CD14-positive monocyte (primary cell): ENCODE data around the gene PCDH1. TPM values are rescaled to one million over a fixed set of nuclear protein-coding genes. Genes with fewer than 3 reads are reported as not detected.

Experiments used
- DNase-seq, 3 donors: peaks; one replicate each; pipeline ENCODE4 v3.0.0-alpha.2; 2011 to 2022
- H2AFZ ChIP-seq: 2 replicates; pipeline ENCODE4 v1.6.0; 2012; ENCODE audit warnings: mild to moderate bottlenecking, low read depth, low read length, inconsistent platforms; ENCODE audit not compliant: insufficient read depth, poor library complexity, severe bottlenecking
- H3K27ac ChIP-seq, 2 donors: 1 replicate in 1 of 2; 2 replicates in 1 of 2; pipeline ENCODE4 v1.5.1; 2012 to 2013; ENCODE audit warnings: low read length in 2 of 2, control low read depth in 1 of 2, inconsistent platforms in 1 of 2, low read depth in 1 of 2, mild to moderate bottlenecking in 1 of 2
- H3K27me3 ChIP-seq, 2 donors: one replicate each; pipeline versions ENCODE4 v1.6.0 to v1.6.1; 2011 to 2013; ENCODE audit warnings: low read length in 2 of 2; ENCODE audit not compliant: control insufficient read depth in 2 of 2, insufficient read depth in 2 of 2
- H3K36me3 ChIP-seq, 2 donors: replicated peaks in 1 of 2; 1 replicate in 1 of 2; 2 replicates in 1 of 2; pipeline versions ENCODE4 v1.5.1 to v1.6.1; 2012 to 2013; ENCODE audit warnings: low read length in 2 of 2, control low read depth in 1 of 2, inconsistent platforms in 1 of 2, mild to moderate bottlenecking in 1 of 2; ENCODE audit not compliant: insufficient read depth in 2 of 2, control insufficient read depth in 1 of 2
- H3K4me1 ChIP-seq, 2 donors: 1 replicate in 1 of 2; 2 replicates in 1 of 2; pipeline versions ENCODE4 v1.5.1 to v1.6.1; 2012 to 2013; ENCODE audit warnings: low read length in 2 of 2, control low read depth in 1 of 2, inconsistent platforms in 1 of 2, mild to moderate bottlenecking in 1 of 2, moderate library complexity in 1 of 2; ENCODE audit not compliant: insufficient read depth in 2 of 2, control insufficient read depth in 1 of 2
- H3K4me2 ChIP-seq: replicated peaks from 2 replicates; pipeline ENCODE3; 2012; ENCODE audit warnings: low read length, moderate library complexity, mild to moderate bottlenecking; ENCODE audit not compliant: poor library complexity, severe bottlenecking; ENCODE audit errors: extremely low read depth
- H3K4me3 ChIP-seq, 3 experiments: fragments of 200-600 bp in 1 of 3; sonication (generic) in 1 of 3; replicated peaks in 1 of 3; 1 replicate in 2 of 3; 2 replicates in 1 of 3; pipeline ENCODE4 v1.5.1; 2011 to 2013; ENCODE audit warnings: low read length in 3 of 3, mild to moderate bottlenecking in 3 of 3, control low read depth in 2 of 3, low read depth in 2 of 3, inconsistent platforms in 1 of 3, moderate library complexity in 1 of 3
- H3K79me2 ChIP-seq: 2 replicates; pipeline ENCODE4 v1.6.0; 2012; ENCODE audit warnings: mild to moderate bottlenecking, control low read depth, inconsistent platforms, low read length, moderate library complexity; ENCODE audit not compliant: insufficient read depth
- H3K9ac ChIP-seq: 2 replicates; pipeline ENCODE4 v1.6.0; 2017; ENCODE audit warnings: low read length, mild to moderate bottlenecking; ENCODE audit not compliant: insufficient read depth, poor library complexity, severe bottlenecking
- H3K9me3 ChIP-seq, 2 donors: replicated peaks in 1 of 2; 1 replicate in 1 of 2; 2 replicates in 1 of 2; pipeline versions ENCODE4 v1.5.1 to v1.6.1; 2012 to 2013; ENCODE audit warnings: low read length in 2 of 2, control low read depth in 1 of 2; ENCODE audit not compliant: control insufficient read depth in 1 of 2, insufficient read depth in 1 of 2
- H4K20me1 ChIP-seq: 2 replicates; pipeline ENCODE4 v1.6.0; 2012; ENCODE audit warnings: mild to moderate bottlenecking, low read length, control low read depth, moderate library complexity; ENCODE audit not compliant: insufficient read depth
- H3K27ac Mint-ChIP-seq, 7 donors: one replicate each; pipeline ENCODE4 v1.8.0; 2020; ENCODE audit warnings: mild to moderate bottlenecking in 7 of 7, mixed read lengths in 7 of 7, moderate library complexity in 6 of 7, inconsistent platforms in 2 of 7
- H3K27me3 Mint-ChIP-seq, 3 donors: one replicate each; pipeline ENCODE4 v1.8.0; 2021 to 2022; ENCODE audit warnings: low read depth in 3 of 3, mild to moderate bottlenecking in 3 of 3, mixed read lengths in 3 of 3, moderate library complexity in 3 of 3, inconsistent platforms in 1 of 3
- H3K36me3 Mint-ChIP-seq, 2 donors: one replicate each; pipeline ENCODE4 v1.8.0; 2020; ENCODE audit warnings: mixed read lengths in 2 of 2, inconsistent platforms in 1 of 2, mild to moderate bottlenecking in 1 of 2
- H3K4me1 Mint-ChIP-seq: one replicate; pipeline ENCODE4 v1.8.0; 2020; ENCODE audit warnings: mild to moderate bottlenecking, mixed read lengths
- H3K4me3 Mint-ChIP-seq, 2 donors: one replicate each; pipeline ENCODE4 v1.8.0; 2020; ENCODE audit warnings: mild to moderate bottlenecking in 2 of 2, mixed read lengths in 2 of 2, moderate library complexity in 1 of 2
- H3K9me3 Mint-ChIP-seq, 7 donors: one replicate each; pipeline ENCODE4 v1.8.0; 2020 to 2022; ENCODE audit warnings: mixed read lengths in 7 of 7, mild to moderate bottlenecking in 6 of 7, moderate library complexity in 6 of 7, inconsistent platforms in 2 of 7
- CTCF ChIP-seq: fragments of 200-600 bp; IDR thresholded peaks from one replicate; pipeline ENCODE4 v1.8.0; 2022; ENCODE audit warnings: antibody characterized with exemption, mild to moderate bottlenecking
- WGBS: methylation state at CpG from one replicate; pipeline ENCODE4 v1.1.5; 2013; ENCODE audit warnings: missing lambda C conversion rate; ENCODE audit not compliant: insufficient coverage; 5-methylcytosine and 5-hydroxymethylcytosine counted together
- intact Hi-C, 2 donors: fragments of 100-400 bp; cut with micrococcal nuclease; formaldehyde crosslinking; loops; one replicate each; pipeline versions ENCODE4 v1.15.0 to v1.15.1; 2023
- polyA plus RNA-seq, 3 donors: library from polyadenylated mRNA; depleted of rRNA in 1 of 3; unstranded in 2 of 3; stranded (reverse) in 1 of 3; fragments of 300-500 nt in 2 of 3; fragments of >200 nt in 1 of 3; fragmentation: Illumina TruSeq in 2 of 3; gene quantifications; 1 replicate in 2 of 3; 2 replicates in 1 of 3; pipeline ENCODE4 v1.2.3, GENCODE V29; 2012 to 2021

Gene PCDH1
- polyA plus RNA-seq, 3 donors = not detected

- Histone ChIP-seq H3K9ac (no peak overlapping the region), H3K79me2 (no peaks in the 10 kb centered on the region), H3K4me2 (no peak overlapping the region), H3K27me3 (no peaks in the 10 kb centered on the region), H2AFZ (no peak overlapping the region), H3K9me3 (no peaks in the 10 kb centered on the region), H3K4me3 (no peak overlapping the region), H3K36me3 (no peaks in the 10 kb centered on the region), H3K27ac (no peak overlapping the region), H3K4me1 (no peaks in the 10 kb centered on the region), H4K20me1 (no peaks in the 10 kb centered on the region)
- 80% methylated on average over 6 of the region's 10 CpGs for WGBS
- TF ChIP-seq CTCF = no peak
- no peaks in the 10 kb centered on the region for H3K36me3 Mint-ChIP-seq
- H3K4me3 Mint-ChIP-seq = no peak overlapping the region
- H3K27ac Mint-ChIP-seq = no peak overlapping the region
- DNase-seq = no peak
- H3K27me3 Mint-ChIP-seq = peaks cover 13 to 25% (median 18%) of the 10 kb centered on the region in 3 donors
- H3K4me1 Mint-ChIP-seq = no peaks in the 10 kb centered on the region
- H3K9me3 Mint-ChIP-seq = peaks cover 0 to 2% (median 0%) of the 10 kb centered on the region in 7 donors
- intact Hi-C loops = loop anchor here in 1 of 2 donors (5.0 kb wide), 1 partner anchor 158 kb away; no protein-coding TSS in a partner anchor
Observed at GRCh38 chr5:141825241-141825671, 53.0 kb downstream of the PCDH1 start.

- no peak overlapping the region for H3K4me2 ChIP-seq
- Mint-ChIP-seq H3K36me3 (no peaks in the 10 kb centered on the region), H3K4me1 (no peaks in the 10 kb centered on the region), H3K4me3 (no peak overlapping the region), H3K27me3 (peaks cover 12 to 19% (median 18%) of the 10 kb centered on the region in 3 donors), H3K9me3 (peaks cover 0 to 4% (median 0%) of the 10 kb centered on the region in 7 donors), H3K27ac (no peak overlapping the region)
- no peak overlapping the region for H3K4me3 ChIP-seq
- H3K36me3 ChIP-seq = no peaks in the 10 kb centered on the region
- no peak for DNase-seq
- H3K27ac ChIP-seq = no peak overlapping the region
- 72% methylated on average over 2 of the region's 3 CpGs for WGBS
- H3K9me3 ChIP-seq = no peaks in the 10 kb centered on the region
- no peak overlapping the region for H3K9ac ChIP-seq
- no peak for TF ChIP-seq CTCF
- no peak overlapping the region for H2AFZ ChIP-seq
- H3K79me2 ChIP-seq = no peaks in the 10 kb centered on the region
- H3K4me1 ChIP-seq = no peaks in the 10 kb centered on the region
- no peaks in the 10 kb centered on the region for H4K20me1 ChIP-seq
- H3K27me3 ChIP-seq = no peaks in the 10 kb centered on the region
- intact Hi-C loops = loop anchor here in 1 of 2 donors (5.0 kb wide), 1 partner anchor 157 kb away; no protein-coding TSS in a partner anchor
Observed at GRCh38 chr5:141824717-141825116, 53.5 kb downstream of the PCDH1 start.
